ENCODE results near the gene SPATS2. TPM values are rescaled to one million over a fixed set of nuclear protein-coding genes. Genes with fewer than 3 reads are reported as not detected.

SPATS2 gene
- total RNA-seq, 4 donors from 2014 or later = 24.7 to 37.8 (median 30.1) TPM

DNA sequence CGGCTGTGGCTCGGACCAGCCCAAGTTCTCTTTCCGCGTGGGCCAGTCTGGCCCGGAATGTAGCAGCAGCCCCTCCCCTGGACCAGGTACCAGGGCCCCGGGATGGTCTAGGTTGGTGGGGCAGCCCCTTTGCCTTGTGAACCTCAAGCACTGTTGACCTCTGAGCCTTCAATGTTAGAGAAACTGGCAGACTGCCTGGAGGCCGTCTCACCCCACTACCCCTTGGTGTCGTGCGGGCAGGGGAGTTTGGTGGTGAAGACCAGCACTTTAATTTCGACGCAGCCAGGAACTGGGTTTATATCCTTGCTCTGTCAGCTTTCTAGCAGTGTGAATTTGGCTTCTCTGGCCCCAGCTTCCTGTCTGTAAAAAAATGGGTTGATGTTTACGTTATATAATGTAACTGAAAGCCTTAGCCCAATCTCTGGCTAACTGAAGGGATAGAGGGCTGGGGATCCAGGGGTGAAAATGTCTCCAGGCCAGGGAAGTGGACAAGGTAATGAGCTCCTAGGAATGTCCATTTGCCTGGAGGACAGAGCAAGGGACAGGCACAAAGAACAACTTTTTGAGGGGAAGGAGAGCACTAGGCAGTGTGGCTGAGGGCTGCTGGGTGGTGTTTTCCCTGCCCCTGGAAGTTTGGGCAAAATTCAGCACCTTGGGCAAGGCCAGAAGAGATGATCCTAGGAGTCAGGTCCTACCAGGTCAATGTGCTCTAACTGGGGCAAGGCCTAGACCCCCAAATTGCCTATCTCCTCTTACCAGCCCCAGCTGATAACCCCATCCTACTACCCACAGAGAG lies 189.3 kb downstream of the SPATS2 start:
- DNase-seq = peak; percentile 40
- Histone ChIP-seq H3K36me3 (peaks cover 34 to 46% of the 10 kb centered on the region in 2 donors), H3K27ac (no peak overlapping the region), H3K27me3 (no peaks in the 10 kb centered on the region), H3K9me3 (no peaks in the 10 kb centered on the region), H3K4me3 (replicated peaks in 1 of 3) (no peak overlapping the region), H3K4me1 (no peaks in the 10 kb centered on the region)
- intact Hi-C loops (cut with DNase I) = no loop called here
- TF ChIP-seq, protein P1, sequence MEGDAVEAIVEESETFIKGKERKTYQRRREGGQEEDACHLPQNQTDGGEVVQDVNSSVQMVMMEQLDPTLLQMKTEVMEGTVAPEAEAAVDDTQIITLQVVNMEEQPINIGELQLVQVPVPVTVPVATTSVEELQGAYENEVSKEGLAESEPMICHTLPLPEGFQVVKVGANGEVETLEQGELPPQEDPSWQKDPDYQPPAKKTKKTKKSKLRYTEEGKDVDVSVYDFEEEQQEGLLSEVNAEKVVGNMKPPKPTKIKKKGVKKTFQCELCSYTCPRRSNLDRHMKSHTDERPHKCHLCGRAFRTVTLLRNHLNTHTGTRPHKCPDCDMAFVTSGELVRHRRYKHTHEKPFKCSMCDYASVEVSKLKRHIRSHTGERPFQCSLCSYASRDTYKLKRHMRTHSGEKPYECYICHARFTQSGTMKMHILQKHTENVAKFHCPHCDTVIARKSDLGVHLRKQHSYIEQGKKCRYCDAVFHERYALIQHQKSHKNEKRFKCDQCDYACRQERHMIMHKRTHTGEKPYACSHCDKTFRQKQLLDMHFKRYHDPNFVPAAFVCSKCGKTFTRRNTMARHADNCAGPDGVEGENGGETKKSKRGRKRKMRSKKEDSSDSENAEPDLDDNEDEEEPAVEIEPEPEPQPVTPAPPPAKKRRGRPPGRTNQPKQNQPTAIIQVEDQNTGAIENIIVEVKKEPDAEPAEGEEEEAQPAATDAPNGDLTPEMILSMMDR (IDR thresholded peaks at IDR 0.05) = no peak
- no peak for TF ChIP-seq POLR2A (IDR thresholded peaks at IDR 0.05)
- WGBS, 2 donors = 66 to 74% methylated on average over 11 to 12 of the region's 12 CpGs

DNA sequence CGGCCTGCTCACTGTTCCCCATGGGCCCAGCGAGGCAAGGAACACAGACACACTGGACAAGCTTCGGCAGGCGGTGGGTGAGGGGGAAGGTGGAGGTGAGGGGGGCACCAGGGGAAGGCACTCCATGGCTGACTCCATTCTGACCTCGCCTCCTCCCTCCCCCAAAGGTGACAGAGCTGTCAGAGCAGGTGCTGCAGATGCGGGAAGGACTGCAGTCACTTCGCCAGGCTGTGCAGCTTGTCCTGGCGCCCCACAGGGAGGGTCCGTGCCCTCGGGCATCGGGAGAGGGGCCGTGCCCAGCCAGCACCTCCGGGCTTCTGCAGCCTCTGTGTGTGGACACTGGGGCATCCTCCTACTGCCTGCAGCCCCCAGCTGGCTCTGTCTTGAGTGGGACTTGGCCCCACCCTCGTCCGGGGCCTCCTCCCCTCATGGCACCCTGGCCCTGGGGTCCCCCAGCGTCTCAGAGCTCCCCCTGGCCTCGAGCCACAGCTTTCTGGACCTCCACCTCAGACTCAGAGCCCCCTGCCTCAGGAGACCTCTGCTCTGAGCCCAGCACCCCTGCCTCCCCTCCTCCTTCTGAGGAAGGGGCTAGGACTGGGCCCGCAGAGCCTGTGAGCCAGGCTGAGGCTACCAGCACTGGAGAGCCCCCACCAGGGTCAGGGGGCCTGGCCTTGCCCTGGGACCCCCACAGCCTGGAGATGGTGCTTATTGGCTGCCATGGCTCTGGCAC lies 190.1 kb downstream of the SPATS2 start:
- intact Hi-C loops (cut with DNase I) = no loop called here
- 88 to 89% methylated on average over 11 to 14 of the region's 18 CpGs for WGBS, 2 donors
- Histone ChIP-seq H3K4me1 (no peaks in the 10 kb centered on the region), H3K27ac (no peak overlapping the region), H3K4me3 (replicated peaks in 1 of 3) (no peak overlapping the region), H3K9me3 (no peaks in the 10 kb centered on the region), H3K36me3 (peaks cover 38 to 53% of the 10 kb centered on the region in 2 donors), H3K27me3 (no peaks in the 10 kb centered on the region)
- no peak for TF ChIP-seq POLR2A (IDR thresholded peaks at IDR 0.05)
- TF ChIP-seq, protein P1 (IDR thresholded peaks at IDR 0.05) = no peak
- no peak for DNase-seq

DNA sequence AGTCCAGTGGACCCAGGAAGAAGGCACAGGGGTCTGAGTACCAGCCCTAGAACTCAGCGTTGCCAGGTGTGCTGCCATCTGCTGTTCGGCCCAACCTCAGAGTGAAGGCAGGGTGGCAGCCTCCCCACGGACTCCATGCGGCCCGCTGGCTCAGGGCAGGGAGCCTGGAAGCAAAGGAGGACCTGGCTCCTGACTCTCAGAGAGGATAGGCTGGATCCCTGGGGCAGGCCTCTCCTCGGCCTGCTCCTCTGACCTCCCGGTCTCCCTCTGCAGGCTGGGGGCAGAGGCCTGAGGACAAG lies 190.6 kb downstream of the SPATS2 start:
- H3K9me3 ChIP-seq = no peaks in the 10 kb centered on the region
- H3K27me3 ChIP-seq = no peaks in the 10 kb centered on the region
- TF ChIP-seq POLR2A (IDR thresholded peaks at IDR 0.05) = no peak
- TF ChIP-seq, protein P1 (IDR thresholded peaks at IDR 0.05) = no peak
- H3K4me3 ChIP-seq (replicated peaks in 1 of 3) = no peak overlapping the region
- peaks cover 43 to 58% of the 10 kb centered on the region in 2 donors for H3K36me3 ChIP-seq
- H3K27ac ChIP-seq = no peak overlapping the region
- no peaks in the 10 kb centered on the region for H3K4me1 ChIP-seq
- DNase-seq = no peak
- intact Hi-C loops (cut with DNase I) = no loop called here
- 68 to 82% methylated on average over 2 to 7 of the region's 7 CpGs for WGBS, 2 donors

DNA sequence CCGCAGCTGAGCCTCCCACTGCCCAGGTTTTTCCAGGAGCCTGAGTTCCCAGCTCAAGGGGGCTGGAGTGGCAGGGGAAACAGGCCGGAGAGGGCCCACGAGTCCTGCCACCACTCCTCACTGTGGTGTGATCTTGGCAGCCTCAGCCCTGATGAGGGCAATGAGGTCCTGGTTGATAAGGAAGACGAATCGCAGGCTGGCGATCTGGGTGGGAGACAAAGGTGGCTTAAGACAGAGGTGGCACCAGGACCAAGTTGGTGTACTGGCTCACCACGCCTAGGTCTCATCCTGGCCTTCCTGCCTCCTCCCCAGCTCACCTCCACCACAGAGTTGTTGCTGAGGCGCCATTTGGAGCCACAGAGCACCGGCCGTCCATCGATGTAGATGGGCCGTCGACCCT lies 191.3 kb downstream of the SPATS2 start:
- TF ChIP-seq, protein P1 (IDR thresholded peaks at IDR 0.05) = no peak
- Histone ChIP-seq H3K4me1 (no peaks in the 10 kb centered on the region), H3K27ac (no peak overlapping the region), H3K9me3 (no peaks in the 10 kb centered on the region), H3K4me3 (replicated peaks in 1 of 3) (no peak overlapping the region), H3K36me3 (peaks cover 50 to 65% of the 10 kb centered on the region in 2 donors), H3K27me3 (no peaks in the 10 kb centered on the region)
- WGBS, 2 donors = 93 to 96% methylated on average over 9 to 13 of the region's 13 CpGs
- intact Hi-C loops (cut with DNase I) = no loop called here
- DNase-seq = no peak

Measured in thyroid gland (tissue), 4 donors.